Measurements from ENCODE around the gene MEIOSIN. TPM values are rescaled to one million over a fixed set of nuclear protein-coding genes. Genes with fewer than 3 reads are reported as not detected.

MEIOSIN gene
- total RNA-seq, 1 experiment from 2014 or later = not detected

- peak overlapping the region; percentile 75 for H3K27ac ChIP-seq
- peak overlapping the region; percentile 79 for H2AFZ ChIP-seq
- H3K9me3 ChIP-seq (ENCODE audit: insufficient read depth, low read depth) = no peaks in the 10 kb centered on the region
- H3K27me3 ChIP-seq (ENCODE audit: insufficient read depth, low read depth) = no peaks in the 10 kb centered on the region
- peaks cover 18% of the 10 kb centered on the region for H3F3A ChIP-seq (ENCODE audit: insufficient read depth, low read depth)
- peaks cover 12% of the 10 kb centered on the region; the same call in 1 of the 2 replicates for H3K36me3 ChIP-seq (ENCODE audit: low read depth)
- BruUV-seq (replicated peaks) = TSS peak; percentile 40
- H4K20me1 ChIP-seq (ENCODE audit: insufficient read depth) = peaks cover 7% of the 10 kb centered on the region; the same call in 1 of the 2 replicates
- DNase-seq = peak; percentile 29 to 59
- ChIA-PET CTCF (interaction anchor here (0.6 to 1.8 kb wide), 4 partner anchors 51 to 231 kb away, joined by 3 to 7 read pairs (median 5); partner anchors contain the start of gene SIX5), POLR2A (ENCODE audit: unreplicated experiment) (interaction anchor here (0.5 to 1.0 kb wide), 12 partner anchors 13 to 771 kb away, joined by 3 to 39 read pairs (median 5); partner anchors contain the start of genes FBXO46, IRF2BP1 and SIX5)
- peak overlapping the region; percentile 87 for H3K4me3 ChIP-seq
- no peak; the same call in 1 of the 2 replicates for TF ChIP-seq CTCF (conservative IDR thresholded peaks at IDR 0.05)
- no peak for TF ChIP-seq EZH2 (IDR thresholded peaks at IDR 0.05; ENCODE audit: low read depth)
- H3K4me2 ChIP-seq = peak overlapping the region; percentile 94
- peaks cover 91% of the 10 kb centered on the region for H3K79me2 ChIP-seq (ENCODE audit: low read depth)
- H3K4me1 ChIP-seq (replicated peaks; ENCODE audit: insufficient read depth) = peaks cover 27% of the 10 kb centered on the region
- no peaks in the 10 kb centered on the region for H3K9me2 ChIP-seq (ENCODE audit: insufficient read depth)
- intact Hi-C loops (cut with micrococcal nuclease; ENCODE audit: unreplicated experiment) = loop anchor here (1.0 kb wide), 1 partner anchor 53 kb away; the partner anchor contains the start of gene SIX5
Observed at GRCh38 chr19:45716359-45717130, 16.7 kb upstream of the MEIOSIN start.

- POLR2A ChIA-PET (ENCODE audit: unreplicated experiment) = interaction anchor here (0.5 to 1.2 kb wide), 17 partner anchors 13 to 827 kb away, joined by 3 to 39 read pairs (median 4); partner anchors contain the start of genes FBXO46, IRF2BP1 and SIX5
- no TSS peak for BruUV-seq (replicated peaks)
- H3K79me2 ChIP-seq (ENCODE audit: low read depth) = peaks cover 91% of the 10 kb centered on the region
Observed at GRCh38 chr19:45717131-45717982, 15.9 kb upstream of the MEIOSIN start.

More at GRCh38 chr19:45717131-45717982, 15.9 kb upstream of the MEIOSIN start:
- intact Hi-C loops (cut with micrococcal nuclease; ENCODE audit: unreplicated experiment) = loop anchor here (1.0 kb wide), 1 partner anchor 52 kb away; the partner anchor contains the start of gene SIX5
- peaks cover 26% of the 10 kb centered on the region for H3F3A ChIP-seq (ENCODE audit: insufficient read depth, low read depth)
- peak overlapping the region; percentile 87 for H3K4me3 ChIP-seq
- CTCF ChIA-PET = interaction anchor here (0.6 to 1.8 kb wide), 5 partner anchors 50 to 1083 kb away, joined by 3 to 11 read pairs (median 5); partner anchors contain the start of gene SIX5
- H3K27me3 ChIP-seq (ENCODE audit: insufficient read depth, low read depth) = no peaks in the 10 kb centered on the region
- peak overlapping the region; percentile 75 for H3K27ac ChIP-seq
- no peaks in the 10 kb centered on the region for H4K20me1 ChIP-seq (ENCODE audit: insufficient read depth)
- no peaks in the 10 kb centered on the region; the same call in 1 of the 2 replicates for H3K9me3 ChIP-seq (ENCODE audit: insufficient read depth, low read depth)
- TF ChIP-seq CTCF (conservative IDR thresholded peaks at IDR 0.05) (no peak; the same call in 1 of the 2 replicates), EZH2 (IDR thresholded peaks at IDR 0.05; ENCODE audit: low read depth) (no peak)
- H3K36me3 ChIP-seq (ENCODE audit: low read depth) = peaks cover 15% of the 10 kb centered on the region; the same call in 1 of the 2 replicates
- peaks cover 35% of the 10 kb centered on the region for H3K4me1 ChIP-seq (replicated peaks; ENCODE audit: insufficient read depth)
- DNase-seq = peak; percentile 99
- H2AFZ ChIP-seq = peak overlapping the region; percentile 79
- no peaks in the 10 kb centered on the region for H3K9me2 ChIP-seq (ENCODE audit: insufficient read depth)
- peak overlapping the region; percentile 94 for H3K4me2 ChIP-seq

Measured in PC-9 (cell line).